Measurements from ENCODE around the gene CDC14B. TPM values are rescaled to one million over a fixed set of nuclear protein-coding genes. Genes with fewer than 3 reads are reported as not detected.

CDC14B gene
- total and polyA plus RNA-seq, 4 donors: 8.8 to 33.3 (median 11.3) TPM

- Histone ChIP-seq H3K36me3 (ENCODE audit: control insufficient read depth in 4 of 4, insufficient read depth in 3 of 4, low read depth in 1 of 4, low read length in 3 of 4) (no peaks in the 10 kb centered on the region), H3K4me1 (ENCODE audit: control insufficient read depth in 4 of 4, insufficient read depth in 4 of 4, low read length in 3 of 4) (peaks cover 6 to 21% (median 15%) of the 10 kb centered on the region in 4 donors), H3K27me3 (ENCODE audit: control insufficient read depth in 4 of 4, insufficient read depth in 4 of 4, low read length in 3 of 4) (no peaks in the 10 kb centered on the region), H3K4me3 (ENCODE audit: low read depth in 1 of 3, low read length in 3 of 3) (no peak overlapping the region), H3K9ac (ENCODE audit: low read depth in 1 of 2, low read length in 2 of 2) (peak overlapping the region; percentile 12 to 36), H3K27ac (ENCODE audit: low read depth in 1 of 2, low read length in 2 of 2) (peak overlapping the region; percentile 78 to 84), H3K9me3 (ENCODE audit: control insufficient read depth in 4 of 4, low read length in 3 of 4) (no peaks in the 10 kb centered on the region)
- TF ChIP-seq GABPA (IDR thresholded peaks at IDR 0.05 in 1 of 2, conservative IDR thresholded peaks at IDR 0.05 in 1 of 2) (no peak), JUND (IDR thresholded peaks at IDR 0.05) (no peak), YY1 (IDR thresholded peaks at IDR 0.05) (no peak), HNF4A (conservative IDR thresholded peaks at IDR 0.05) (no peak), NR2F2 (IDR thresholded peaks at IDR 0.05) (no peak), REST (IDR thresholded peaks at IDR 0.05) (no peak), TAF1 (conservative IDR thresholded peaks at IDR 0.05) (no peak), ATF3 (IDR thresholded peaks at IDR 0.05) (no peak), RAD21 (IDR thresholded peaks at IDR 0.05) (no peak), SP1 (IDR thresholded peaks at IDR 0.05) (no peak), MAX (IDR thresholded peaks at IDR 0.05) (no peak), CTCF (IDR thresholded peaks at IDR 0.05; ENCODE audit: low read depth, low read length, missing input control) (no peak), ZBTB33 (IDR thresholded peaks at IDR 0.05) (no peak), HNF4G (IDR thresholded peaks at IDR 0.05) (no peak), RXRA (IDR thresholded peaks at IDR 0.05) (no peak), EGR1 (IDR thresholded peaks at IDR 0.05; ENCODE audit: low read depth in 2 of 2) (no peak), FOXA1 (IDR thresholded peaks at IDR 0.05) (no peak), FOXA2 (IDR thresholded peaks at IDR 0.05) (no peak)
- WGBS: 54% methylated on average over 1 of the region's 1 CpG
- DNase-seq (ENCODE audit: low spot score): no peak
Observed at GRCh38 chr9:96612966-96613589, 6.6 kb downstream of the CDC14B start.

Data from liver (tissue), 9 donors.